ENCODE results near the gene ARAP3.
A peak's percentile ranks its signal among the peaks of the same experiment; 100 is the strongest.
"Not testable (repeated sequence)": the region's sequence is repeated elsewhere in the genome, so short reads cannot be mapped to it uniquely, and the experiment has no call there.

ARAP3 gene

GRCh38 chr5:141617682-141618029 is 64.4 kb downstream of the ARAP3 start:
- DNase-seq (ENCODE audit: low spot score) = no peak

- no peak for DNase-seq (ENCODE audit: low spot score)
Measured at GRCh38 chr5:141617128-141617527, 64.9 kb downstream of the ARAP3 start.

GRCh38 chr5:141615991-141616720 is 65.9 kb downstream of the ARAP3 start:
- DNase-seq (ENCODE audit: low spot score) = no peak

GRCh38 chr5:141613344-141613743 is 68.7 kb downstream of the ARAP3 start:
- DNase-seq (ENCODE audit: low spot score) = no peak

- no peak for DNase-seq (ENCODE audit: low spot score)
Measured at GRCh38 chr5:141611289-141611688, 70.7 kb downstream of the ARAP3 start.

GRCh38 chr5:141609921-141610320 is 72.1 kb downstream of the ARAP3 start:
- DNase-seq (ENCODE audit: low spot score) = not testable (repeated sequence)

GRCh38 chr5:141609044-141609443 is 73.0 kb downstream of the ARAP3 start:
- no peak for DNase-seq (ENCODE audit: low spot score)

- peak; percentile 22 for DNase-seq (ENCODE audit: low spot score)
Measured at GRCh38 chr5:141608557-141608956, 73.5 kb downstream of the ARAP3 start.

- DNase-seq (ENCODE audit: low spot score) = no peak
Measured at GRCh38 chr5:141608046-141608445, 74.0 kb downstream of the ARAP3 start.

GRCh38 chr5:141605523-141606277 is 76.3 kb downstream of the ARAP3 start:
- no peak for DNase-seq (ENCODE audit: low spot score)

GRCh38 chr5:141603923-141604717 is 77.9 kb downstream of the ARAP3 start:
- DNase-seq (ENCODE audit: low spot score) = peak; percentile 93
